Right cardiac atrium (tissue), 5 donors: ENCODE data around the gene SORT1. TPM values are rescaled to one million over a fixed set of nuclear protein-coding genes. Genes with fewer than 3 reads are reported as not detected.

Experiments used
- polyA plus RNA-seq: library from polyadenylated mRNA; stranded (reverse); fragments of 200-250 nt; gene quantifications from one replicate; pipeline ENCODE4 v1.2.3, GENCODE V29; 2013
- total RNA-seq, 4 donors: library from RNA; stranded (reverse); fragmentation: NEBNext Ultra II Directional; extraction: Animal tissue kit (Norgen Biotek cat#: 25700); gene quantifications; one replicate each; pipeline ENCODE4 v1.2.1, GENCODE V29; 2021
- donor health status: healthy with polysubstance abuse.
- donor health status: DM: no; HTN: yes; CAD: no.
- donor health status: DM: no; HTN: no; CAD: no.
- donor health status: DM: no; HTN: yes; CAD: no; lungs with severe emphysema.
- donor health status: DM: yes; HTN: yes; CAD: no.

SORT1 gene
- total and polyA plus RNA-seq, 5 donors: 57.6 to 170 (median 123) TPM

Other genes with a start within 250 kb of the SORT1 start
- 100 to 1,000 TPM; 123 to 146 (median 135) TPM for gene SARS1, start 184.0 kb downstream of the SORT1 start, total RNA-seq
- 84.5 TPM for gene SARS1, start 184.0 kb downstream of the SORT1 start, polyA plus RNA-seq
- 10 to 100 TPM; 19.1 to 33.2 (median 28.4) TPM for gene CELSR2, start 148.4 kb downstream of the SORT1 start, total RNA-seq
- 16.0 TPM for gene CELSR2, start 148.4 kb downstream of the SORT1 start, polyA plus RNA-seq
- 1 to 10 TPM; 1.6 to 4.6 (median 2.3) TPM for gene PSRC1, start 114.8 kb downstream of the SORT1 start, total RNA-seq
- 2.8 TPM for gene PSRC1, start 114.8 kb downstream of the SORT1 start, polyA plus RNA-seq
- 100 to 1,000 TPM; 115 to 521 (median 226) TPM for gene MYBPHL, start 90.9 kb downstream of the SORT1 start, total RNA-seq
- 322 TPM for gene MYBPHL, start 90.9 kb downstream of the SORT1 start, polyA plus RNA-seq
- gene PSMA5, start 28.5 kb upstream of the SORT1 start, total RNA-seq: 10 to 100 TPM; 49.1 to 60.2 (median 55.9) TPM
- gene PSMA5, start 28.5 kb upstream of the SORT1 start, polyA plus RNA-seq: 49.8 TPM
- 10 to 100 TPM in 2 of 4 donors, 1 to 10 TPM in 2; 8.9 to 12.9 (median 10.3) TPM for gene SYPL2, start 68.6 kb upstream of the SORT1 start, total RNA-seq
- gene SYPL2, start 68.6 kb upstream of the SORT1 start, polyA plus RNA-seq: 7.9 TPM
- 1 to 10 TPM; 1.4 to 3.3 (median 2.0) TPM for gene ATXN7L2, start 86.0 kb upstream of the SORT1 start, total RNA-seq
- gene ATXN7L2, start 86.0 kb upstream of the SORT1 start, polyA plus RNA-seq: 2.6 TPM
- 1 to 10 TPM; 4.9 to 6.6 (median 5.5) TPM for gene CYB561D1, start 96.2 kb upstream of the SORT1 start, total RNA-seq
- gene CYB561D1, start 96.2 kb upstream of the SORT1 start, polyA plus RNA-seq: 2.8 TPM
- 10 to 100 TPM in 3 of 4 donors, 1 to 10 TPM in 1; 9.7 to 14.2 (median 12.9) TPM for gene AMIGO1, start 111.8 kb upstream of the SORT1 start, total RNA-seq
- gene AMIGO1, start 111.8 kb upstream of the SORT1 start, polyA plus RNA-seq: 5.3 TPM
- 1 to 10 TPM in 1 of 4 donors, under 1 TPM in 3; 0.22 to 1.4 (median 0.69) TPM for gene GPR61, start 142.0 kb upstream of the SORT1 start, total RNA-seq
- 0.14 TPM for gene GPR61, start 142.0 kb upstream of the SORT1 start, polyA plus RNA-seq
- gene GNAI3, start 150.7 kb upstream of the SORT1 start, total RNA-seq: 1 to 10 TPM; 2.6 to 4.7 (median 3.0) TPM
- 1.6 TPM for gene GNAI3, start 150.7 kb upstream of the SORT1 start, polyA plus RNA-seq
- not detected for gene GNAT2, start 221.7 kb upstream of the SORT1 start, total RNA-seq
- gene GNAT2, start 221.7 kb upstream of the SORT1 start, polyA plus RNA-seq: not detected
- gene AMPD2, start 221.9 kb upstream of the SORT1 start, total RNA-seq: 10 to 100 TPM; 18.8 to 26.1 (median 23.4) TPM
- 8.4 TPM for gene AMPD2, start 221.9 kb upstream of the SORT1 start, polyA plus RNA-seq